Forelimb muscle (tissue), 1 donor: ENCODE results near the gene LHPP. TPM values are rescaled to one million over a fixed set of nuclear protein-coding genes. Genes with fewer than 3 reads are reported as not detected.
"Not testable (repeated sequence)": the region's sequence is repeated elsewhere in the genome, so short reads cannot be mapped to it uniquely, and the experiment has no call there.

Experiments
- DNase-seq: peaks from one replicate; pipeline ENCODE4 v3.0.0-alpha.2; 2013; ENCODE audit warnings: low read depth
- polyA plus RNA-seq: library from polyadenylated mRNA; unstranded; fragments of 120-200 nt; gene quantifications from one replicate; pipeline ENCODE4 v1.2.1, GENCODE V29; 2013; ENCODE audit not compliant: insufficient read length

LHPP gene, protein sequence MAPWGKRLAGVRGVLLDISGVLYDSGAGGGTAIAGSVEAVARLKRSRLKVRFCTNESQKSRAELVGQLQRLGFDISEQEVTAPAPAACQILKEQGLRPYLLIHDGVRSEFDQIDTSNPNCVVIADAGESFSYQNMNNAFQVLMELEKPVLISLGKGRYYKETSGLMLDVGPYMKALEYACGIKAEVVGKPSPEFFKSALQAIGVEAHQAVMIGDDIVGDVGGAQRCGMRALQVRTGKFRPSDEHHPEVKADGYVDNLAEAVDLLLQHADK
- 6.9 TPM for polyA plus RNA-seq

DNA sequence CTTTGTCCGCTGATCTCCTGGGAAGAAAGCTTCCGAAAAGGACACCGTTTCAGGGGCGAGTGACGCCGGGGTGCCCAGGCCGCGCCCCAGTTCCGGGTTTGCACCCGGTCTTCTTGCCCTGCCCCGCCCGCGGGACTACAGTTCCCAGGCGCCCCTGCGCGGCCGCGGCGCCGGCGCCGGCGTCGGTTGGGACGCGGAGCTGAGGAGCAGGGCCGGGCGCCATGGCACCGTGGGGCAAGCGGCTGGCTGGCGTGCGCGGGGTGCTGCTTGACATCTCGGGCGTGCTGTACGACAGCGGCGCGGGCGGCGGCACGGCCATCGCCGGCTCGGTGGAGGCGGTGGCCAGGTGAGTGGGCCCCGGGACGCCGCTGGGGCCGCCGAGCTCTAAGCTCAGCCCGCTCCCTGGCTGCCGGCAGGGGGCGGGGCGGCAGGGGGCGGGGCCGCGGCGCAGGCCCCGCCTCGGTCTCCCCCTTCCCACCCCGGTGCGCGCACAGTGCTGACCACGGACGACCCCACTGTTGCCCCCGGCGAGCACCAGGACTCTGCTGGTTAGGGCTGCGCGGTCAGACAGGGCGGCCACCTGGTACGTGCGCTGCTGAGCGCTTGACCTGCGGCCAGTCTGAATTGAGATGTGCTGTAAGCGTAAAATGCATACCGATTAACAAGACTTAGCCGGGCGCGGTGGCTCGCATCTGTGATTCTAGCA is at the start of gene LHPP:
LHPP (plus strand) TSS at position 182 of the 706 bp plus-strand sequence; CDS start at position 222, 40 bp downstream.
- peak; percentile 55 for DNase-seq

DNA sequence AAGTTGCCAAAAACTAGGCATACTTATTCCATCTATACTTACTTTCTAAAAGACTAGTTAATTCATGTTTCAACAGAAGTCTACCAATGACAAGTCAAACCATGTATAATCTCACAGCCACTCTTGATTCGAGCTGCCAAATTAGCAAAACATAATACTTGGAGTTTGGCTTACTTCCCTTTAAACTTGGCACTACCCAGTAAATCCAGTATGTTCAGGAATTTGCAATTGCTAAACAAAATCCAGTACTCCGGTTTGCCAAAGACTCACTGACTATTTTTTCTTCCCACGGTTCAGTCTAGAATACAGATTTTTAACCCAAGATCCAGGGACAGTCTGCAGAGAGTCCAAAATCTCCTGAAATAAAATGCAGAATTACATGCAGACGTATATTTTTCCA is 47.5 kb upstream of the LHPP start:
- no peak for DNase-seq

DNA sequence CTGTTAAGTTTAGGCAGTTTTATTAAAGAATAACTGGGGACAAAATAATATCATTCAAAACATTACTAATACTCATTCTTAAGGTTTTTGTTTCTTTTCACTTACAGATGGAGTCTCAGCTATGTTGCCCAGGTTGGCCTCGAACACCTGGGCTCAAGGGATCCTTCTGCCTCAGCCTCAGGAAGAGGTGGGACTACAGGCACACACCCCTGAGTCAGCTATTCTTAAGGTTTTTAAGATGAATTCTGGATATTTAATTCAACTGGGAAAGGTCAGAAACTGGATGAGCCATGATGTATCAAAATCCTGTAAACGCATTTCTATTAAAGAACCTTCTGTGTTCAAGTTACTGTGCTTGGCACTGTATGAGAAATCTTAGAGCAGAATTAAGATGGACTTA is 46.4 kb upstream of the LHPP start:
- no peak for DNase-seq

- DNase-seq, result no peak
These were observed 44.9 kb upstream of the LHPP start for GRCh38 chr10:124416733-124417132.

- DNase-seq, result no peak
These were observed 43.5 kb upstream of the LHPP start for GRCh38 chr10:124417895-124418725.

- peak; percentile 87 for DNase-seq
These were observed 42.7 kb upstream of the LHPP start, which contains the start of gene OAT for GRCh38 chr10:124418726-124419501. Gene OAT (minus strand): TSS chr10:124418923. CDS start chr10:124412171, 6,752 bp downstream.

- no peak for DNase-seq
These were observed 42.0 kb upstream of the LHPP start for GRCh38 chr10:124419635-124420034.

DNA sequence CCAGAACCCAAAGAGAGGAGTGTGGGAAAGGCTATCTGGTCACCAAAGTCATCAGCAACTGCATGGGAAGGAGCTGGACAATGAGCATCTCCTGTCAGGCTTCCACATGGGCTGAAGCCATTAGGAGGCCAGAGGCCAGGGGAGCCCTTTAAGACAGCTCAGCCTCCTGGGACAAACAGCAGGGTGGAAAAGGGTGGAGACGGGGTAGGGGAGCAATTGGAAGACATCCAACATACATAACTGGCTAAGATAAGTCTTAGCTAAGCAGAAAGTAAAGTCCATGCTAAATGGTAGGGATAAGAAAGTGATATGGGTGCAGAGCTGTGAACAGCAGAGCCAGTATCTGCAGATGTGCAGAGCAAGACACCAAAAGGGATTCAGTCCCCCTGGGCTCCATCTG is 41.4 kb upstream of the LHPP start:
- no peak for DNase-seq

- DNase-seq, result no peak
These were observed 38.9 kb upstream of the LHPP start for GRCh38 chr10:124422742-124423141.

DNA sequence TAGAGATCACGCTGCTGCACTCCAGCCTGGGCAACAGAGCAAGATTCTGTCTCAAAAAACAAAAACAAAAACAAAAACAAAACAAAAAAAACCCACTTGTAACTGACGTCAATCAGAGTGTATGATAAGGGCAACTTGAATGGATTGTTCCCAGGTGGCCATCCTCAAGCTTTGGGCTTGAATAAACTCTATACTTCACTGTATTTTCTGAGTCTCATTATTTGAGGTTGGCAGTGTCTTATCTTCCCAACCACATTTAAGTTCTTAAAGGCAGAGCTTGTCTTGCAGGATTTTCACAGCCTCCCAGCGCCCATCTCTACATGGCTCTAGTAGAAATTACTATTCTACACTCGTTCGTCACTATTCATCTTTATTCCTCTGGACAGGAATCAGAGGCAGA is 37.8 kb upstream of the LHPP start:
- DNase-seq, result no peak

- no peak for DNase-seq
These were observed 36.2 kb upstream of the LHPP start for GRCh38 chr10:124425227-124425962.

DNA sequence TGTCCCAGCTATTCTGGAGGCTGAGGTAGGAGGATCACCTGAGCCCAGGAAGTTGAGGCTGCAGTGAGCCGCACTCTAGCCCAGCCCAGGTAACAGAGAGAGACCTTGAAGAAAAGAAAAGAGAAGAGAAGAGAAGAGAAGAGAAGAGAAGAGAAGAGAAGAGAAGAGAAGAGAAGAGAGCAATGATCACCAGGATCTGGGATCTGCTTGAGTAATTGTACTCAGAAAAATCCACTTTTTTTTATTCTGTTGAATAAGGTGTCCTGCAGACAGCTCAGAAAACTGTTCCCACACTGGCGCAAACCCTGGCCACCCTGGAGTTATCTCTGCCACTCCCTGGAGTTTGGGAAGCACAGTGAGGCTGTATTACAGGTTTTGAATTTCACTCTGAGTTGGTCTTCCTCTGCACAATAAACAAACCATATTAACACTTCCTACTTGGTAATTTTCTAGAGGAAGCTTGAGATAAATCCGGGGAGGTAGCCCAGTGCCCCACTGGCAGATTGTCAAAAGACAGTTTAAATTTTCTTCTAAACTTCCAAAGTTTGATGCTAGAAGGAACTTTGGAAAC is 33.3 kb upstream of the LHPP start:
- DNase-seq, result no peak

- DNase-seq, result no peak
These were observed 32.0 kb upstream of the LHPP start for GRCh38 chr10:124429576-124429975.

GRCh38 chr10:124430077-124430476 is 31.5 kb upstream of the LHPP start:
- DNase-seq, result no peak

GRCh38 chr10:124433461-124433860 is 28.2 kb upstream of the LHPP start:
- no peak for DNase-seq

DNA sequence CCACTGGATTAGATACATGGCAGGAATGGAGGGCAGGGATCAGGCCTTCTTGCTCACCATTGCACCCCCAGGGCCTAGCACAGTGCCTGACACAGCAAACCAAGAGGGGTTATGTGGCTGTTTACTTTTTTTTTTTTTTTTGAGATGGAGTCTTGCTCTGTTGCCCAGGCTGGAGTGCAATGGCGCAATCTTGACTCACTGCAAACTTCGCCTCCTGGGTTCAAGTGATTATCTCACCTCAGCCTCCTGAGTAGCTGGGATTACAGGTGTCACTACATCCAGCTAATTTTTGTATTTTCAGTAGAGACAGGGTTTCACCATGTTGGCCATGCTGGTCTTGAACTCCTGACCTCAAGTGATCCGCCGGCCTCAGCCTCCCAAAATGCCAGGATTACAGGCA is 25.9 kb upstream of the LHPP start:
- not testable (repeated sequence) for DNase-seq

DNA sequence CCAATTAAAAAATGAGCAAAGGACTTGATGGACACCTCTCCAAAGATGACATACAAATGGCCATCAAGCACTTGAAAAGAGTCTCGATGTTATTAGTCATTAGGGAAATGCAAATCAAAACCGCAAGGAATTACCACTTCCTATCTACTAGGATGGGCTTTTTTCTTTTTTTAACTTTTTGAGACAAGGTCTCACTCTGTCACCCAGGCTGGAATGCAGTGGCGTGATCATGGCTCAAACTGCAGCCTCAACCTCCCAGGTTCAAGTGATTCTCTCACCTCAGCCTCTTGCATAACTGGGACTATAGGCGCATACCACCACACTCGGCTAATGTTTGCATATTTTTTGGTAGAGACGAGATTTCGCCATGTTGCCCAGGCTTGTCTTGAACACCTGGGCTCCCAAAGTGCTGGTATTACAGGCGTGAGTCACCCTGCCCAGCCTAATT is 25.4 kb upstream of the LHPP start:
- no peak for DNase-seq

DNA sequence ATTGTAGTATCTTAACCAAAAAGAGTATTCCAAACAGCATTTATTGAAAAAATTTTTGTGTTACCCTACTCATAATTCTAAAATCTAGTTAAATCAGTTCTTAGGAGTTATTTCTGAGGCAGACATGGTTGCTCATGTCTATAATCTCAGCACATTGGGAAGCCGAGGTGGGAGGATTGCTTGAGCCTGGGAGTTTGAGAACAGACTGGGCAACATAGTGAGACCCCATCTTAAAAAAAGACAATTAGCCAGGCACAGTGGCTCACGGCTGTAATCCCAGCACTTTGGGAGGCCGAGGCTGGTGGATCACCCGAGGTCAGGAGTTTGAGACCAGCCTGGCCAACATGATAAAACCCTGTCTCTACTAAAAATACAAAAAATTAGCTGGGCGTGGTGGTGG is 19.9 kb upstream of the LHPP start:
- DNase-seq, result not testable (repeated sequence)

DNA sequence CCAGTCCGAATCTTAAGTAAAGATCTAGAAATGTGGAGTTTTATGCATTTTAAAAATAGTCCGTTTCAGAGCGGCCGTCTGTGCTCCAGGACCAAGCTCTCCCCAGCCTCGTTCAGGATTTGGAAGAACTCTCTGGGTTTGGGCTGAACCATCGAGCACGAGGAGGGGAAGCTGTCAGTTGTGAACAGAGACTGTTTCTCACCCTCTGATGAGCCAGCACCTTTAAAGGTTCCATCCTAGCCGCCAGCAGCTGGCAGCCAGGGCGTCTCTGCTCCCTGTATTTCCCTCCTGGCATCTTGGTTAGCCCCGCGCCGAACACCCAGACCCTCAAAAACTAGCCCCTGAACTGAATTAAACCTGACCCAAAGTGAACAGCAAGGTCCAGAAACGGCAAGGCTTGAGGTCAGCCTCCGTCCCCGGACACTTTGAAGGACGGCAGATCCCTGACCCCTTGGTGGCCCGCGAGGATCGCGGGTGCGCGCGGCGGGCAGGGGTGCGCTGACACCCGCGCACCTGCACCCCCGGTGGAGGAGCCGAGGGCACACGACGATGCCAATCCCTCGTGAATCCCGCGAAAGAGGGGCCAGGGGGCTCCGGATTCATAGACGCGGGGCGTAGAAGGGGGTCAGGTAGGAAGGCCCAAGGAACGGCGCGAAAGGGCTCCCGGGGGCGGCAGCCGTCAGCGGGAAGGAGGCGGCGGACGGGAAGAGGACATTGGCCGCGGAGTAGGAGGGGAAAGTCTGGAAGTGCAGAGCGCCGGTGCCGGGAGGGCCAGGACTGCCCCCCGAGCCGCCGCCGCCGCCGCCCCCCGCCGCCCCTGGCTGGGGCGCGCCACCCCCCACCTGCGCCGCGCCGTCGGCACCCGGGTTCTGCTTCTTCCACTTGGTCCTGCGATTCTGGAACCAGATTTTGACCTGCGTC is 14.5 kb upstream of the LHPP start:
- DNase-seq, result no peak
